ENCODE results near the gene LRCH1.

- TF ChIP-seq, protein P1, sequence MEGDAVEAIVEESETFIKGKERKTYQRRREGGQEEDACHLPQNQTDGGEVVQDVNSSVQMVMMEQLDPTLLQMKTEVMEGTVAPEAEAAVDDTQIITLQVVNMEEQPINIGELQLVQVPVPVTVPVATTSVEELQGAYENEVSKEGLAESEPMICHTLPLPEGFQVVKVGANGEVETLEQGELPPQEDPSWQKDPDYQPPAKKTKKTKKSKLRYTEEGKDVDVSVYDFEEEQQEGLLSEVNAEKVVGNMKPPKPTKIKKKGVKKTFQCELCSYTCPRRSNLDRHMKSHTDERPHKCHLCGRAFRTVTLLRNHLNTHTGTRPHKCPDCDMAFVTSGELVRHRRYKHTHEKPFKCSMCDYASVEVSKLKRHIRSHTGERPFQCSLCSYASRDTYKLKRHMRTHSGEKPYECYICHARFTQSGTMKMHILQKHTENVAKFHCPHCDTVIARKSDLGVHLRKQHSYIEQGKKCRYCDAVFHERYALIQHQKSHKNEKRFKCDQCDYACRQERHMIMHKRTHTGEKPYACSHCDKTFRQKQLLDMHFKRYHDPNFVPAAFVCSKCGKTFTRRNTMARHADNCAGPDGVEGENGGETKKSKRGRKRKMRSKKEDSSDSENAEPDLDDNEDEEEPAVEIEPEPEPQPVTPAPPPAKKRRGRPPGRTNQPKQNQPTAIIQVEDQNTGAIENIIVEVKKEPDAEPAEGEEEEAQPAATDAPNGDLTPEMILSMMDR (IDR thresholded peaks at IDR 0.05), result no peak
- no peak for TF ChIP-seq POLR2A (IDR thresholded peaks at IDR 0.05)
Measured at GRCh38 chr13:46609052-46609451, 56.1 kb downstream of the LRCH1 start.
